ENCODE measurements around the gene NCAM1.

Gene NCAM1

DNA sequence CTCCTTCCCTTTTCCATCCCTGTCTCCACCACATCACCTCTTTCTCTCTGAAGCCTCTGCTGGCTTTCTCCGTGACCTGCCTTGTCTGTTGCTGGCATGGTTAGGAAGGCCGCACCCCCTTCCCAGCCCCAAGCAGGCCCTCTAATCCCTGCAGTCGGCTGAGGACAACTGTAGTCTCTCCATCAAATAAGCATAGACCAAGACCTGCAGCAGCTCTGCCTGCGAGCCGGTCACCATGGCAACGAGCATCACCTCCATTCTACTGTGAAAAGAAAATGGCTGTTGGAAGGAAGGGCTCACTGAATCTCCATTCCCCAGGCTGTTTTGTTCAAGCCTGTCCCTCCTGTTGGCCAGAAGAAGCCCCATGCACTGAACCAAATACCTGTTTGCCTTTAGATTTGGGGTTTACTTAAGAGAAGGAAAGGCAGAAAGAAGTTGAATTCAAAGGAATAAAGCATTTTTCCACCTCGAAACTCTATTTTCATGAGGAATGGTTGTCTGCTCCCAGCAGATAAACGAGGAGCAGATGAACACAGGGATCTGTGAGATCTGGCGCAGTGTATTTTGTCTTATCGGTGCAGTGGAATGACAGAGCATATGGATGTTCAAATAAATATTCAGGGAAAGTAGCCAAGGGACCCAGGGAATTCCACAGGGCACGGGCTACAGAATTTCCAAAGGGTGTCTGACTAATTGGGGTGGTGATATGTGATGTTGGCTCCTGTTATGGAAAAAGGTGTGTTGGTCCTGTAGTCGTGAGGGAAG lies 240.0 kb downstream of the NCAM1 start:
- no peaks in the 10 kb centered on the region for H3K9me3 ChIP-seq
- peaks cover 6% of the 10 kb centered on the region for H3K27me3 ChIP-seq
- no peak overlapping the region for H3K4me3 ChIP-seq (ENCODE audit: low read depth in 1 of 2, low read length in 1 of 2)
- H3K36me3 ChIP-seq: no peaks in the 10 kb centered on the region
- TF ChIP-seq, protein P1, sequence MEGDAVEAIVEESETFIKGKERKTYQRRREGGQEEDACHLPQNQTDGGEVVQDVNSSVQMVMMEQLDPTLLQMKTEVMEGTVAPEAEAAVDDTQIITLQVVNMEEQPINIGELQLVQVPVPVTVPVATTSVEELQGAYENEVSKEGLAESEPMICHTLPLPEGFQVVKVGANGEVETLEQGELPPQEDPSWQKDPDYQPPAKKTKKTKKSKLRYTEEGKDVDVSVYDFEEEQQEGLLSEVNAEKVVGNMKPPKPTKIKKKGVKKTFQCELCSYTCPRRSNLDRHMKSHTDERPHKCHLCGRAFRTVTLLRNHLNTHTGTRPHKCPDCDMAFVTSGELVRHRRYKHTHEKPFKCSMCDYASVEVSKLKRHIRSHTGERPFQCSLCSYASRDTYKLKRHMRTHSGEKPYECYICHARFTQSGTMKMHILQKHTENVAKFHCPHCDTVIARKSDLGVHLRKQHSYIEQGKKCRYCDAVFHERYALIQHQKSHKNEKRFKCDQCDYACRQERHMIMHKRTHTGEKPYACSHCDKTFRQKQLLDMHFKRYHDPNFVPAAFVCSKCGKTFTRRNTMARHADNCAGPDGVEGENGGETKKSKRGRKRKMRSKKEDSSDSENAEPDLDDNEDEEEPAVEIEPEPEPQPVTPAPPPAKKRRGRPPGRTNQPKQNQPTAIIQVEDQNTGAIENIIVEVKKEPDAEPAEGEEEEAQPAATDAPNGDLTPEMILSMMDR (IDR thresholded peaks at IDR 0.05): no peak
- no peaks in the 10 kb centered on the region for H3K4me1 ChIP-seq (ENCODE audit: control insufficient read depth in 1 of 2, insufficient read depth in 1 of 2, low read depth in 1 of 2, low read length in 1 of 2)
- H3K27ac ChIP-seq: no peak overlapping the region

DNA sequence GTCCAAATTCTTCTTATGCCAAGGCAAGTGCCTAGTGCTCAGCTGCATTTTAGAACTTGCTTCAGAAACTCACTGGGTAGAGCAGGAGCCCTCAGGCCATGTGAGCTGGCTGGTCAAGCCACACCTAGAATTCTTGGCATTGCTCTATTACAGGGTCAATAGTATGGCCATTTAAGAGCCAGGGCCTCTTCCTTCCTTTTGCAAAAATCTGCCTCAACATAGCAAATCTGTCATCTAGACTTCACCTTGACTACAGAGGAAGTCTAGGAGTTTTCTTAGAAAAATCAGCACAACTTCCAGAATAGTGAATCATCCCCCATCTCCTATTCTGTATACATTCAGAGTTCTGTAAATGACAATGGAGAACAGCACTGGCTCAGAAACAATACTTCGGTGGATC lies 241.2 kb downstream of the NCAM1 start:
- H3K36me3 ChIP-seq: no peaks in the 10 kb centered on the region
- no peaks in the 10 kb centered on the region for H3K9me3 ChIP-seq
- TF ChIP-seq, protein P1 (IDR thresholded peaks at IDR 0.05): no peak
- H3K27ac ChIP-seq: no peak overlapping the region
- H3K4me3 ChIP-seq (ENCODE audit: low read depth in 1 of 2, low read length in 1 of 2): no peak overlapping the region
- H3K27me3 ChIP-seq: peaks cover 6% of the 10 kb centered on the region
- H3K4me1 ChIP-seq (ENCODE audit: control insufficient read depth in 1 of 2, insufficient read depth in 1 of 2, low read depth in 1 of 2, low read length in 1 of 2): no peaks in the 10 kb centered on the region

GRCh38 chr11:113203141-113203753 lies 242.0 kb downstream of the NCAM1 start:
- Histone ChIP-seq H3K27me3 (peaks cover 6% of the 10 kb centered on the region), H3K36me3 (no peaks in the 10 kb centered on the region), H3K4me3 (ENCODE audit: low read depth in 1 of 2, low read length in 1 of 2) (no peak overlapping the region), H3K27ac (no peak overlapping the region), H3K9me3 (no peaks in the 10 kb centered on the region), H3K4me1 (ENCODE audit: control insufficient read depth in 1 of 2, insufficient read depth in 1 of 2, low read depth in 1 of 2, low read length in 1 of 2) (no peaks in the 10 kb centered on the region)
- TF ChIP-seq, protein P1 (IDR thresholded peaks at IDR 0.05): no peak

- no peaks in the 10 kb centered on the region for H3K9me3 ChIP-seq
- H3K4me1 ChIP-seq (ENCODE audit: control insufficient read depth in 1 of 2, insufficient read depth in 1 of 2, low read depth in 1 of 2, low read length in 1 of 2): no peaks in the 10 kb centered on the region
- no peaks in the 10 kb centered on the region for H3K36me3 ChIP-seq
- no peak overlapping the region for H3K4me3 ChIP-seq (ENCODE audit: low read depth in 1 of 2, low read length in 1 of 2)
- H3K27ac ChIP-seq: no peak overlapping the region
- peaks cover 6% of the 10 kb centered on the region for H3K27me3 ChIP-seq
- TF ChIP-seq, protein P1 (IDR thresholded peaks at IDR 0.05): no peak
These were observed 243.1 kb downstream of the NCAM1 start for GRCh38 chr11:113204280-113204679.

DNA sequence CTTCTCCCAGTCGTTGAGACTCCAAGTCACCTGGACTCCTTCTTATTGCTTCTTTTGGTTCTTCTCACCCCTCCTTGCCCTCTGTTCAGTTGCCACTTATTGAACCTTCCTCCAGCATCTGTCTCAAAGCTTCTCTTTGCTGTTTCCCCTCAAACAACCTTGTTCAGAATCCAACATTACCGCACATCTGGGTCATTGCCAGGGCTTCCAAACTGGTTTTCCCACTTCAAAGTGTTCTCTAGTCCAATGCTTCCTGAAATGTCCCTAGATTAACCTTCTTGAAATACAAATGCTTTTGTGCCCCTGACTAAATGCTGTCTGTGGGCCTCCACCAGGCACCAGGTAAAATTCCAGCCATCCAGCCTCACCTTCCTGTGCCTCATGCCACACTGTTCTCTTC lies 252.3 kb downstream of the NCAM1 start:
- Histone ChIP-seq H3K27ac (no peak overlapping the region), H3K27me3 (no peaks in the 10 kb centered on the region), H3K36me3 (no peaks in the 10 kb centered on the region), H3K9me3 (no peaks in the 10 kb centered on the region), H3K4me3 (ENCODE audit: low read depth in 1 of 2, low read length in 1 of 2) (no peak overlapping the region), H3K4me1 (ENCODE audit: control insufficient read depth in 1 of 2, insufficient read depth in 1 of 2, low read depth in 1 of 2, low read length in 1 of 2) (no peaks in the 10 kb centered on the region)
- TF ChIP-seq, protein P1 (IDR thresholded peaks at IDR 0.05): no peak
